Measurements from ENCODE around the gene ZBTB38. TPM values are rescaled to one million over a fixed set of nuclear protein-coding genes. Genes with fewer than 3 reads are reported as not detected.

Gene ZBTB38
- total and polyA plus RNA-seq, 12 donors = 14.7 to 156 (median 128) TPM

DNA sequence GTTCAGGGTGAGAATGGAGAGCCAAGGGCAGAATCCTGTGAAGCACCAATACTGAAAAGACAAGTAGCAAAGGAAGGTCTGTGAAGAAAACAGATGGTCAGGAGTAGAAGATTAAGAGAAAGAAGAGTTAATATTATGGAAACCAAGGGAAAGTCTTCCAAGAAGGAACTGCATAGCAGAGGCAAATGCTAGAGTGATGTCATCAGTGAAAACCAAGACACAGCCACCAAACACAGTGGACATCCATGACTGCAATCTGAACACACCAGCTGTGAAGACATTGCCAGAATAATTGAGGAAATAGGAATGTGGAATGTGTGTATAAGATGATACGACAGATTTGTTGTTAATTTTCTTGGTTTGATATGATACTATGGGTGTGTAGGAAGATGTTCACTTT lies 26.8 kb upstream of the ZBTB38 start:
- Histone ChIP-seq H3K4me3 (no peak overlapping the region), H3K9me3 (no peaks in the 10 kb centered on the region), H3K27ac (no peak overlapping the region), H3K36me3 (no peaks in the 10 kb centered on the region), H3K4me1 (peaks cover 0 to 10% (median 0%) of the 10 kb centered on the region in 9 donors), H3K27me3 (no peaks in the 10 kb centered on the region)
- DNase-seq (no peak), ATAC-seq (no peak)
- intact Hi-C loops (cut with DNase I) = loop anchor here in 1 of 10 donors (10.0 kb wide), 1 partner anchor 223 kb away; no protein-coding TSS in a partner anchor
- WGBS, 2 donors = 76 to 86% methylated on average over 1 of the region's 1 CpG
- TF ChIP-seq CTCF (IDR thresholded peaks at IDR 0.05) = no peak

- ATAC-seq (no peak), DNase-seq (no peak)
- H3K27ac ChIP-seq = no peak overlapping the region
- H3K4me3 ChIP-seq = no peak overlapping the region
- no peaks in the 10 kb centered on the region for H3K9me3 ChIP-seq
- TF ChIP-seq CTCF (IDR thresholded peaks at IDR 0.05) = no peak
- H3K27me3 ChIP-seq = no peaks in the 10 kb centered on the region
- no peaks in the 10 kb centered on the region for H3K36me3 ChIP-seq
- 87% methylated on average over 5 of the region's 5 CpGs for WGBS, 2 donors
- intact Hi-C loops (cut with DNase I) = loop anchor here in 1 of 10 donors (10.0 kb wide), 1 partner anchor 222 kb away; no protein-coding TSS in a partner anchor
- peaks cover 0 to 2% (median 0%) of the 10 kb centered on the region in 9 donors for H3K4me1 ChIP-seq
Observed at GRCh38 chr3:141342386-141342785, 25.9 kb upstream of the ZBTB38 start.

GRCh38 chr3:141343077-141343476 lies 25.2 kb upstream of the ZBTB38 start:
- 76 to 78% methylated on average over 2 of the region's 2 CpGs for WGBS, 2 donors
- Histone ChIP-seq H3K27ac (no peak overlapping the region), H3K9me3 (no peaks in the 10 kb centered on the region), H3K4me3 (no peak overlapping the region), H3K4me1 (no peaks in the 10 kb centered on the region), H3K36me3 (no peaks in the 10 kb centered on the region), H3K27me3 (no peaks in the 10 kb centered on the region)
- no peak for TF ChIP-seq CTCF (IDR thresholded peaks at IDR 0.05)
- intact Hi-C loops (cut with DNase I) = loop anchor here in 1 of 10 donors (10.0 kb wide), 1 partner anchor 222 kb away; no protein-coding TSS in a partner anchor
- DNase-seq (no peak), ATAC-seq (no peak)

DNA sequence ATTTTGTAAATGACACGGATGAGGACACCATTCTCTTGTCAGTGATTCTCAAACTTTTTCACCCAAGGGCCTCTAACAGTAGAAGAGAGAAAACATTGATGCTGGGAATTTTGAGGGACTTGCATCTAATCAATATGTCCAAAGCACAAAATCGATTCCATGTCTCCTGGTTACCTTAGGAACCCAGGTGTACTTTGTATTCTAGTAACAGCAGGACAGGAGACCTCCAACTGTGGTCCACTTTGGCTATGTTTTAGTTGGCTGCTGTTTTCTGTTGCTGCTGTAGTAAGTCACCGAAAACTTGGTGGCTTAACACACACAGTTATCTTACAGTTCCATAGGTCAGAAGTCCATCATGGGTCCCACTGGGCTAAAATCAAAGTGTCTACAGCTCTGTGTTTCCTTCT lies 24.4 kb upstream of the ZBTB38 start:
- no peaks in the 10 kb centered on the region for H3K4me1 ChIP-seq
- H3K4me3 ChIP-seq = no peak overlapping the region
- no peak for TF ChIP-seq CTCF (IDR thresholded peaks at IDR 0.05)
- intact Hi-C loops (cut with DNase I) = loop anchor here in 1 of 10 donors (10.0 kb wide), 1 partner anchor 221 kb away; no protein-coding TSS in a partner anchor
- no peak for DNase-seq
- H3K27me3 ChIP-seq = no peaks in the 10 kb centered on the region
- no peak for ATAC-seq
- 79 to 82% methylated on average over 3 of the region's 3 CpGs for WGBS, 2 donors
- no peaks in the 10 kb centered on the region for H3K9me3 ChIP-seq
- no peaks in the 10 kb centered on the region for H3K36me3 ChIP-seq
- H3K27ac ChIP-seq = no peak overlapping the region

Measured in heart right ventricle (tissue), 16 donors.